Epithelial cell of esophagus (primary cell): ENCODE measurements around the gene RGP1.

ENCODE experiments used
- DNase-seq: peaks from one replicate; pipeline ENCODE4 v3.0.0; 2010; ENCODE audit warnings: low read depth
- H3K4me3 ChIP-seq: 2 replicates; pipeline ENCODE4 v1.5.1; 2011; ENCODE audit warnings: mild to moderate bottlenecking, low read length, control low read depth
- TF ChIP-seq, protein P1 (sequence below): IDR thresholded peaks from 2 replicates; pipeline ENCODE4 v1.5.1; 2011; ENCODE audit warnings: low read depth, mild to moderate bottlenecking, low read length, control low read depth, inconsistent platforms; ENCODE audit not compliant: insufficient read depth; ENCODE audit errors: missing control alignments

RGP1 gene

DNA sequence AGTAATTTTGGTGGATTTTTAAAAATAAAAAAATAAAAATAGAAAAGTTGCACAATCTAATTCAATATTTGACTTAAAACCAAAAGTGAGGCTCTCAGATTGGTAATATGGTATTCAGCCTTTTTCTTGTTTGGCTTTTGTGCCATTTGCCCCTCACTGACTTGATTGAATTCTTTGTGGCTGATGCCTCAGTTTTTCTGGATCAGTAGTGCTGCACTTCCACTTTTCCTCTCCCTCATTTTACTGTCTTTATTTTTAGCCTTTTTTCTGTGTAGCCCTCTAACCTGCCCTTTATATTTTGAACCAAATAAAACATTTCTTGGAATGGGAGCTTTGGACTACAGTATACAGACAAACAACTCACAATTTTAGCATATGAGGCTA, 8.8 kb downstream of the RGP1 start:
- DNase-seq = no peak
- TF ChIP-seq, protein P1, sequence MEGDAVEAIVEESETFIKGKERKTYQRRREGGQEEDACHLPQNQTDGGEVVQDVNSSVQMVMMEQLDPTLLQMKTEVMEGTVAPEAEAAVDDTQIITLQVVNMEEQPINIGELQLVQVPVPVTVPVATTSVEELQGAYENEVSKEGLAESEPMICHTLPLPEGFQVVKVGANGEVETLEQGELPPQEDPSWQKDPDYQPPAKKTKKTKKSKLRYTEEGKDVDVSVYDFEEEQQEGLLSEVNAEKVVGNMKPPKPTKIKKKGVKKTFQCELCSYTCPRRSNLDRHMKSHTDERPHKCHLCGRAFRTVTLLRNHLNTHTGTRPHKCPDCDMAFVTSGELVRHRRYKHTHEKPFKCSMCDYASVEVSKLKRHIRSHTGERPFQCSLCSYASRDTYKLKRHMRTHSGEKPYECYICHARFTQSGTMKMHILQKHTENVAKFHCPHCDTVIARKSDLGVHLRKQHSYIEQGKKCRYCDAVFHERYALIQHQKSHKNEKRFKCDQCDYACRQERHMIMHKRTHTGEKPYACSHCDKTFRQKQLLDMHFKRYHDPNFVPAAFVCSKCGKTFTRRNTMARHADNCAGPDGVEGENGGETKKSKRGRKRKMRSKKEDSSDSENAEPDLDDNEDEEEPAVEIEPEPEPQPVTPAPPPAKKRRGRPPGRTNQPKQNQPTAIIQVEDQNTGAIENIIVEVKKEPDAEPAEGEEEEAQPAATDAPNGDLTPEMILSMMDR = no peak
- H3K4me3 ChIP-seq = no peak overlapping the region

DNA sequence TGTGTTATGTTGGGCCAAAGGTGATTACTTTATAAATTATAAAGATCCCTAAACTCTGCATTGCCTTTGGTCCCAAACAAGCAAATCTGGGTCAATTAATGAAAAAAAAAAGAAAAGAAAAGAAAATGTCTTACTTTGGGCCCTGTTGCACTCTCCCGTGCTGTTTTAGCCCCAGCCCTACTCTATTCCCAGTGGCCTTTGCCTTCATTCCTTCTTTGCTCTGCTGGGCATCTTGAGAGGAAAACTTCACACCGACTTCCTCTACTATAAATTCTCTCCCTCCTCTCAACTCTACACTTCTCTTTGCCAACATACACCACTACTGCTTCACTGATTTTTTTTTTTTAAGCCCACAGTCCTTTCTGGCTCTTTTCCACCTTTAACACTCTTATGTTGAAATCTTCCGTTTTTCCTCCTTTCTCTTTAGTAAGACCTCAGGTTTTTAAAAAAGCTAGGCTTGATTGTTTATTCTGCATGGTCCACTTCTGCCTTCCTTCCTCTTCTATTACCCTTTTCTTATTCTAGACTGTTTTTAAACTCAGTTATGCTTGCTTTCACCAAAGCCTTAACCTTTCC, 9.5 kb downstream of the RGP1 start:
- no peak overlapping the region for H3K4me3 ChIP-seq
- no peak for DNase-seq
- TF ChIP-seq, protein P1 = no peak

DNA sequence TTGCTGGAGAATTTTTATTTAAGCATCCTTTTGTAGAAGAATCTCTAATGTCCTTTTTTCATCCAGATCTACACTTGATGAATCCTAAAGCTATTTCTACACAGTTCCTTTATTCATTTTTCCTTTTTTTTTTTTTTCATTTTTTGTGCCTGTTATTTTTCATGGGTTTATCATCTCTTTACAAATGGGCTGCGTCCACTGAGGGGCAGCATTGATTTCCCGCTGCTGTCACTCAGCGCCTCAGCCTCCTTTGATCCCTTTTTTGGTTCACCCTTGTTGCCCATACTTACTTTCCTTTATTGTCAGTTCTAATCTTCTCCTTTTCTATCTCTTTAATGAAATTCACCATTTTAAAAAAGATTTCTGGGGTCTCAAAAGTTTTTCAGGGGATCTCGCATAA, 10.7 kb downstream of the RGP1 start:
- no peak for DNase-seq
- no peak overlapping the region for H3K4me3 ChIP-seq
- TF ChIP-seq, protein P1 = no peak

DNA sequence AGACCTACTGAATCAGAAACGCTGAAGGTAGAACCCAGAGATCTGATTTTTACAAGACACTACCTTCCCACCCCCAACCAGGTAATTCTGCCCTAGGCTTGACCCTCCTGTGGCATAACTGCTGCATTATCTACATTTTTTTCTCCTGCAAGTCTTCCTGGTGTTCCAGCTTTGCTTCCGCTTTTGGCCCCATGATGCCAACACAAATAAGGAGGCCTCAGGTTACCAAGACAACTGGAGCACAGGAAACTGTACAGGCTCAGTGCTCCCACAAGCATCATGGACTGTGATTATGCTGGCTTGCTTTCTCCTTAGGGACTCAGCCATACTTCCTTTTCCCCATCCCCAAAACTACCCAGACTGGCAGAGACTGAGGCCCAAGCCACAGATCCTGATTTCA, 11.6 kb downstream of the RGP1 start:
- TF ChIP-seq, protein P1 = no peak
- H3K4me3 ChIP-seq = no peak overlapping the region
- peak; percentile 29 for DNase-seq

DNA sequence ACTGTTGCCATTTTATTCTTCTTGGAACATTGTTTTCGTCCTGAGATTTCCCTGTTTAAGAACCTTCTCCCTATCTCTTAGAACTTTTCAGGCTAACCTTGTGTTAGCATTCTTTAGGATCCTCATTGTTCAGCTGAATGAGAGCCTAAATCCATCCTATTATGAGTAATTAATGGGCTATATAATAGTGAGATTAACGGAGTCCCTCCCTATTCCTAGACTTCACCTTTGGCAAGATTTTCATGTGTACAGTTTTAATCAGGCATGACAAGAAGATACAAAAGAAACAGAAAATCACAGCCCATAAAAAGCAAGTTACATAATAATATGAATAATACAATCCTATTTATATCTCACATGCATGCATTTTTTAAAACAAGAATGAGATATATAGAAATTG, 14.1 kb downstream of the RGP1 start:
- TF ChIP-seq, protein P1 = no peak
- no peak overlapping the region for H3K4me3 ChIP-seq
- DNase-seq = no peak

DNA sequence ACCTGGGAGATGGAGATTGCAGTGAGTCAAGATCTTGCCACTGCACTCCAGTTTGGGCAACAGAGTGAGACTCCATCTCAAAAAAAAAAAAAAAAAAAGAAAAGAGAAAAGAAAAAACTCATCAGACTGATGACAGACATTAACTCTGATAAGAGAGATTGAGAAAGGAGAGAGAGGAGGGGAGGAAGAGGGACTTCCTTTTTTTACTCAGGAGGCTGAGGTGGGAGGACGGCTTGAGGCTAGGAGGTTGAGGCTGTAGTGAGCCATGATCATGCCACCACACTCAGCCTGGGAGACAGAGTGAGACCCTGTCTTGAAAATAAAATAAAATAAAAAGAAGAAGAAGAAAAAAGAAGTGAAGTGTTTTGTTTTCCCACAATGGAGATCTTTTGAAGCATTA, 14.7 kb downstream of the RGP1 start:
- TF ChIP-seq, protein P1 = no peak
- no peak for DNase-seq
- no peak overlapping the region for H3K4me3 ChIP-seq

DNA sequence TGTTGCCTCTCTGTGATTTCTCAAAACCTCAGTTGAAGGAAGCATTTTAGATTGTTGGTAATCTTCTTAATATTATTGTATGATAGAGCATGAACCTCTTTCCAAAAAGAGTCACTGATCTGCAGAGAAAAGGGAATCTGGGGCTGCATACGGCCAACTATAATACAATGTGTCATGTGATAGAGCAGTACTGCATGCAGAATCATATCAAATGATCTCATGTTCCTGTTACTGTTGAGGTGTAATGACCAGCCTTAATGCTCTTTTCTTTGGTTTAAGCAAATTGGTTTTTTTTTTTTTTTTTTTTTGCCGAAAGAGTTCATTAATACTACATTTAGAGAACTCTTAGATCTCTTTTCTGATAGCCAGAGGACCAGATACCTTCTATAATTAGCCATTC, 17.9 kb downstream of the RGP1 start:
- no peak for DNase-seq
- H3K4me3 ChIP-seq = no peak overlapping the region
- TF ChIP-seq, protein P1 = no peak
